Thyroid gland (tissue), 4 donors: ENCODE results near the gene ERFL. TPM values are rescaled to one million over a fixed set of nuclear protein-coding genes. Genes with fewer than 3 reads are reported as not detected.

Experiments
- DNase-seq, 2 donors: peaks; one replicate each; pipeline ENCODE4 v3.0.0-alpha.2; 2019
- H3K27ac ChIP-seq, 3 donors: fragments of 200-600 bp; sonication (generic); 1 replicate in 2 of 3; 2 replicates in 1 of 3; pipeline ENCODE4 v1.5.1; 2016 to 2019; ENCODE audit warnings: mild to moderate bottlenecking in 1 of 3, moderate library complexity in 1 of 3
- H3K27me3 ChIP-seq: fragments of 200-600 bp; sonication (generic); one replicate; pipeline ENCODE4 v1.5.1; 2019
- H3K36me3 ChIP-seq, 2 donors: fragments of 200-600 bp; sonication (generic); one replicate each; pipeline ENCODE4 v1.5.1; 2016 to 2019
- H3K4me1 ChIP-seq, 2 donors: fragments of 200-600 bp; sonication (generic); one replicate each; pipeline ENCODE4 v1.5.1; 2017 to 2019
- H3K4me3 ChIP-seq, 3 donors: fragments of 200-600 bp; sonication (generic); replicated peaks in 1 of 3; 1 replicate in 2 of 3; 2 replicates in 1 of 3; pipeline ENCODE4 v1.5.1; 2016; ENCODE audit warnings: mild to moderate bottlenecking in 1 of 3
- H3K9me3 ChIP-seq: fragments of 200-600 bp; sonication (generic); one replicate; pipeline ENCODE4 v1.5.1; 2017
- POLR2A ChIP-seq, 2 donors: fragments of 450-650 bp; IDR thresholded peaks; one replicate each; pipeline ENCODE4 v1.6.1; 2017; ENCODE audit warnings: antibody characterized with exemption in 2 of 2, mild to moderate bottlenecking in 2 of 2, moderate library complexity in 1 of 2
- WGBS, 2 donors: methylation state at CpG; one replicate each; pipeline ENCODE4 v1.1.5; 2017; 5-methylcytosine and 5-hydroxymethylcytosine counted together
- intact Hi-C: fragments of 100-400 bp; cut with DNase I; formaldehyde crosslinking; loops from one replicate; pipeline ENCODE4 v1.15.1; 2023
- total RNA-seq, 4 donors: library from RNA; depleted of rRNA; stranded (reverse); fragments of >200 nt; gene quantifications; one replicate each; pipeline ENCODE4 v1.2.3, GENCODE V29; 2016
- TF ChIP-seq, protein P1 (sequence below), 6 experiments: fragments of 200-600 bp in 3 of 6; fragments of 450-650 bp in 3 of 6; sonication (generic) in 3 of 6; IDR thresholded peaks; one replicate each; pipeline ENCODE4 v1.5.1; 2016 to 2019; ENCODE audit warnings: antibody characterized with exemption in 6 of 6, mild to moderate bottlenecking in 2 of 6, inconsistent platforms in 1 of 6, moderate library complexity in 1 of 6

ERFL gene
- total RNA-seq, 4 donors from 2014 or later: 0.24 TPM; not detected in 3

DNA sequence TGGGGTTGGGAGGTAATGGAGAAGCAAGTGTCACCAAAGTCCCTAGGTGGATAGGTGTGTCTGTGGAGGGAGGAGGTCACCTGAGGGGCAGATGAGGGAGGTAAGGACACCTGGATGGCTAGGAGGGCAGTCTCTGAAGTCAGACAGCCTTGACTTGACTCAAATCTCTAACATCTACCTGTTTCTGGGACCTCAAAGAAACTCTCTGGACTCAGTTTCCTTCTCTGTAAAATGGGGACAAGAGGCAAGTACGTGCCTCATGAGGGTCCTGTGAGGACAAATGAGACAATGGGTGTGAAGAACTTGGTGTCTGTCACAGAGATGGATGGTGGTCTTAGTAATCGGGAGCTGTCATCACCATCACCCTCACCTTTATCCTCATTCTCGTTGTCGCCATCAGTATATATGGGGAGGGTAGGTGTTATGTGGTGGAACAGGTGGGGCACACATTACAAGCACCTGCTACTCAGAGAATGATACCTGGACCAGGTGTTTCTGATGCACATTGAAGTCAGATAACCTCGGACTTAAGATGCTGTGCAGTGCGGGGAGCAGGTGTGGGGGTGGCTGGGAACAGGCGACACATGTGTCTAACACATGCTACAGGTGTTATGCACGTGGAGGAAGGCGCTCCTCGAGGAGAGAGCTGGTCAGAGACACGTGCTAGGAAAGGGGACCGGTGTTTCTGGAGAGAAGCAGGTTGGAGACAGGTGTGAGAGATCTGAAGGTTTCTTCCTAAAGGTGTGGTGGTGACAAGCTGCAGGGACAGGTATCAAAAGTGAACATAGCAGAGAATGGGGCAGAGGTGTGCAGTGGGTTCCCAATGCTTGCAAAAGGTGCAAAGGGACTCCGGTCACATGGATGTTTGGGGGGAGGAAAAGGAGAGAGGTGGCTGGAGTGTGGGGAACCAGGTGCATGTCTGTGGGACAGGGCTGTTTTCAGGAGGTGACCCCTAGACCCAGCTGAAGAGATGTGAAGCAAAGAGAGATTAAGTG, 3.8 kb downstream of the ERFL start:
- WGBS, 2 donors: 45 to 46% methylated on average over 13 of the region's 13 CpGs

DNA sequence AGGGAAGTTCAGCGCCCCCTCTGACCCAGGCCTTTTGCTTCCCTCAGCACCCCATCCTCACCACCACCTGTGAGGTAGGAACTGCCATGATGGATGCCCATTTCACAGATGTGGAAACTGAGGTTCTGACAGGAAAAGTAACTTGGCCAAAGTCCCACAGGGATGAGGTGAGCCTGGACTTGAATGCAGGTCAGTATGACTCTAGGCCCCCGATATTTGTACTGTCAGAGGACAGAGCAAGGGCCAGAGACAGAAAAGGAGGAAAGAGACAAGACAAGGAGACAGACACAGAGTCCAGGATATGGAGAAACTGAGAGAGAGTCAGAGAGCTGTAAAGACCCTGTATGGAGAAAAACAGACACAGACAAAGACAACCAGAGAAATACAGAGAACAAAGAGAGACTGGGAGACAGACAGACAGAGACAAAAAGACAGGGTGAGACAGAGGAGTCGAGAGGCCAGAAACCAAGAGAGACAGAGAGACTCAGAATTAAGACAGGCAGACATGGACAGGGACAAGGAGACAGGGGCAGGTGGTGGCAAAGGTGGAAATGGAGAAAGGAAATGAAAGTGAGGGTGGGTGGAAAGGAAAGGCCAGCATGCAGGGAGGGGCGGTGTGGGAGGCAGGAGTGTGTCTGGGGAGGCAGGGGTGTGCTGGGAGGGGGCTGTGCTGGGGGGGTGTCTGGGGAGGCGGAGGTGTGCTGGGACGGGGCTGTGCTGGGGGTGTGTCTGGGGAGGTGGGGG, 5.0 kb downstream of the ERFL start:
- Histone ChIP-seq H3K27me3 (peaks cover 23% of the 10 kb centered on the region), H3K36me3 (no peaks in the 10 kb centered on the region), H3K9me3 (no peaks in the 10 kb centered on the region), H3K4me3 (no peak overlapping the region), H3K27ac (no peak overlapping the region), H3K4me1 (peaks cover 5 to 6% of the 10 kb centered on the region in 2 donors)
- intact Hi-C loops: no loop called here
- no peak for TF ChIP-seq POLR2A (IDR thresholded peaks at IDR 0.05)
- TF ChIP-seq, protein P1, sequence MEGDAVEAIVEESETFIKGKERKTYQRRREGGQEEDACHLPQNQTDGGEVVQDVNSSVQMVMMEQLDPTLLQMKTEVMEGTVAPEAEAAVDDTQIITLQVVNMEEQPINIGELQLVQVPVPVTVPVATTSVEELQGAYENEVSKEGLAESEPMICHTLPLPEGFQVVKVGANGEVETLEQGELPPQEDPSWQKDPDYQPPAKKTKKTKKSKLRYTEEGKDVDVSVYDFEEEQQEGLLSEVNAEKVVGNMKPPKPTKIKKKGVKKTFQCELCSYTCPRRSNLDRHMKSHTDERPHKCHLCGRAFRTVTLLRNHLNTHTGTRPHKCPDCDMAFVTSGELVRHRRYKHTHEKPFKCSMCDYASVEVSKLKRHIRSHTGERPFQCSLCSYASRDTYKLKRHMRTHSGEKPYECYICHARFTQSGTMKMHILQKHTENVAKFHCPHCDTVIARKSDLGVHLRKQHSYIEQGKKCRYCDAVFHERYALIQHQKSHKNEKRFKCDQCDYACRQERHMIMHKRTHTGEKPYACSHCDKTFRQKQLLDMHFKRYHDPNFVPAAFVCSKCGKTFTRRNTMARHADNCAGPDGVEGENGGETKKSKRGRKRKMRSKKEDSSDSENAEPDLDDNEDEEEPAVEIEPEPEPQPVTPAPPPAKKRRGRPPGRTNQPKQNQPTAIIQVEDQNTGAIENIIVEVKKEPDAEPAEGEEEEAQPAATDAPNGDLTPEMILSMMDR (IDR thresholded peaks at IDR 0.05): no peak
- WGBS, 2 donors: 27 to 40% methylated on average over 4 of the region's 6 CpGs
- DNase-seq: no peak

More for the DNA sequence above, 3.8 kb downstream of the ERFL start:
- intact Hi-C loops: no loop called here
- Histone ChIP-seq H3K27ac (no peak overlapping the region), H3K27me3 (peaks cover 34% of the 10 kb centered on the region), H3K9me3 (no peaks in the 10 kb centered on the region), H3K4me3 (no peak overlapping the region), H3K36me3 (no peaks in the 10 kb centered on the region), H3K4me1 (peaks cover 9 to 16% of the 10 kb centered on the region in 2 donors)
- no peak for DNase-seq
- TF ChIP-seq POLR2A (IDR thresholded peaks at IDR 0.05): no peak

DNA sequence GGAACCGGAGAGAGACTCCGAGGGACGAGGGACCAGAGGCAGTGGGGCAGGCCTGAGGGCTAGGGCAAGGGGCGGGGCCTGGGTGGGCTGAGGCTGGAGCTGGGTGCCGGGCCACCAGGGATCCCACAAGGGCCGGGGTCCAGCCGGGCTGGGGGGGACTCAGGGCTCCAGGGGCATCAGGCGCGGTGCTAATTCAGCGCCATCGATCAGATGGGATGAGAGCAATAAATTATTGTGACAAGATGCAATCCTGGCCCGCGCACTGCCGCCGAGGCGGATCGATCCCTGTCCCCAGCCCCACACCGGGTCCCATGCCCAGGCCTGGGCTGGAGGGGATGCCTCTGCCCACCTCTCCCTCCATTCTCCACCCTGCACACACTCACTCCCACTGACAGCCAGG, 5.7 kb downstream of the ERFL start:
- no peaks in the 10 kb centered on the region for H3K9me3 ChIP-seq
- DNase-seq: no peak
- H3K36me3 ChIP-seq: no peaks in the 10 kb centered on the region
- H3K27me3 ChIP-seq: peaks cover 16% of the 10 kb centered on the region
- intact Hi-C loops: no loop called here
- TF ChIP-seq, protein P1 (IDR thresholded peaks at IDR 0.05): no peak
- TF ChIP-seq POLR2A (IDR thresholded peaks at IDR 0.05): no peak
- 6 to 8% methylated on average over 9 to 11 of the region's 18 CpGs for WGBS, 2 donors
- H3K4me3 ChIP-seq: no peak overlapping the region
- no peak overlapping the region for H3K27ac ChIP-seq
- no peaks in the 10 kb centered on the region for H3K4me1 ChIP-seq

DNA sequence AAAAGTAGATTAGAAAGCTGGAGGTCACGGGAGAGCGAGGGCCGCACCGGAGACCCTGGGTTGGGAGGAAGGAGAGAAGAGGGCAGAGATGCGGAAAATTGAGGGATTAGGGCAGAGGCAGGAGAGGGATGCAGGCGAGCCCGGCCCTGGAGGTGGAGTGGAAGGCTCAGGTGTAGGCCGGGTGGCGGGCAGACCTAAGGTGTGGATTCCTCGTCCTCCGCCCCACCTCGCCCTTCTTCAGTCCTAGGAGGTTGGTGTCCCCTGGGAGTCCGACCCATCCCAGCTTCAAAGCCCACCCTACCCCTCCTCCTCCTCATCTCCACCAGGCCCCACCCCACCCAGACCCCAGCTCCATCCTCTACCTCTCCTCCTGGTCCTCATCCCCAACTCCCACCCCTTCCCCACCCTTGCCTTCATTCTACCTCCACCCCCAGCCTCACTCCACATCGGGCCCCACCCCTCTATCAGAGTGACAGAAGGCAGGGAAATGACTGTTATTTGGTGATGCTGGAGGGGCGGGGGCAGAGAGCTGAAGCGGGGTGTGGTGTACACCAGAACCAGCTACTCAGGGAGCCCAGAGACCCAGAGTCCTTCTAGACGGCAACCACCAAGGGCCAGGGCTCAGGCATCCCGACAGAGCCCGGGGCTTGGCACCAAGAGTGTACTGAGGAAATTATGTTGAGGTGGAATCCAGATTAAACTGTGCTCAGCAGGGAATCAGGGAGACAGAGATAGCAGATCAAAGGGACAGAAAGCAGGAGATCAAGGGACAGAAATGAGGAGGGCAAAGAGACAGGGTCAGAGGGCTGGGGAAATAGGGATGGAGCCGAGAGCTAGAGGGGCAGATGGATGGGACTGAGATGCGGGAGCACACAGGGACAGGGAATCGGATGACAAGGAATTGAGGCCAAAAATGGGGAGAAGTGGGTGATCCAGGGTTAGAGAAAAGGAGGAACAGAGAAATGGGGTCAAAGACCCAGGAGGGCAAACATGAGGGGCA, 6.4 kb downstream of the ERFL start:
- Histone ChIP-seq H3K36me3 (no peaks in the 10 kb centered on the region), H3K27ac (no peak overlapping the region), H3K4me3 (no peak overlapping the region), H3K4me1 (no peaks in the 10 kb centered on the region), H3K27me3 (peaks cover 12% of the 10 kb centered on the region), H3K9me3 (no peaks in the 10 kb centered on the region)
- DNase-seq: no peak
- intact Hi-C loops: no loop called here
- no peak for TF ChIP-seq POLR2A (IDR thresholded peaks at IDR 0.05)
- TF ChIP-seq, protein P1 (IDR thresholded peaks at IDR 0.05): no peak
- 6 to 14% methylated on average over 22 of the region's 22 CpGs for WGBS, 2 donors
